GM19023 (cell line): ENCODE data around the gene COLEC11.
"Not testable (repeated sequence)": the region's sequence is repeated elsewhere in the genome, so short reads cannot be mapped to it uniquely, and the experiment has no call there.

ENCODE experiments used
- ATAC-seq: cut with Tn5 transposase; IDR thresholded peaks from one replicate; pipeline ENCODE4 v1.9.1; 2021; ENCODE audit warnings: mild to moderate bottlenecking, moderate library complexity; ENCODE audit not compliant: unreplicated experiment

Gene COLEC11

GRCh38 chr2:3604991-3605961, 10.4 kb downstream of the COLEC11 start:
- no peak for ATAC-seq

DNA sequence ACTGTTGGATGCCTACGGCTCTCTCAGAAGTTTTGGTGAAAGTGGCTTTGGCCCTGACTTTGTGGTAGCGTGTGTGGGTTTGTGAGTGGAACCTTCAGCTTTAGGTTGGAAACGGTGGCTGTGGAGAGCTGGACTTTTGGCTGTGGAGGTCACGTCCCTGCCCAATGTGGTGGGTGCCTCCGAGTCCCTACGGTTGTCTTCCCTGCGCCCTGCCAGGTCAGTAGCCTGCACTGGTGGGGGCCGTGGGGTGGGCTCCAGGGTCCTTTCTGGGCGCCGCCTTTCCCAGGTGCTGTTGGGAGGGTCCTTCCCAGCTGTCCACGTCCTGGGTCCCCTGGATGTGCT, 11.1 kb downstream of the COLEC11 start:
- no peak for ATAC-seq

DNA sequence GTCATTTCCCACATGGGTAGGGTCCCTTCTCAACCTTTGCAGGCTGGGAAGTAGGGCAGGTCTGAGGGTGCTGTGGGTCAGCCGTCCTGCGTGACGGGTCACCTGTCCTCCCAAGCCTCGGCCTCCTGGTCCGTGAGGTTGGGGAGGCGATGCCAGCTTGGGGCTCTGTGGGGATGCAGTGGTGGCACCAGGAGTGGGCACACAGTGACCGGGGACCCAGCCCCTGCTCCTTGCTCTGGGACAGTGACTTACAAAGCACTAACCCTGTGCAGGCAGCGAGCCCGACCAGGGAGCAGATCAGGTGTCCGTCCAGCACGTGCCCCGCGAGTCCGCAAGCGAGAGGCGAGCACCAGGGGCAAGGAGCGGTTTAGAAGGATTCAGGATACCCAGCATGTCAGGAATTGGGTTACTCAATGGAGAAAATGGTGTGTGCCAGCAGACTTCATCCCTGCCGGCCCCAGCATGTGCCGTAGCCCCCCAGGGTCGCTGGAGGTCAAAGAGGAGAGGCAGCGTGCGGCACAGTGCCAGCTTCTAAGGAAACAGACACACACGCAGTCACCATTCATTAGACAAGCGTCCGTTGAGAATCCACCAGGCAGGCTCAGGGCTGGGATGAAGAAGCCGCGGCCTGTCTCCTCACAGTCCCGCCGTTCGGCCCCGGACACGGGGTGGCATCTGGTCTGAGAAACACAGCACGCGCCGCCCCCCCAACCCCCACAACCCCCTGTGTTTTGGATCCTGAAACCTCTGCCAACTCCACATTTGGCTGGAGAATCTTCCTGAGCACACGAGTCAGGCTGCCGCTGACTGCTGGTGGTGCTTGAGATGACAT, 11.7 kb downstream of the COLEC11 start:
- no peak for ATAC-seq

DNA sequence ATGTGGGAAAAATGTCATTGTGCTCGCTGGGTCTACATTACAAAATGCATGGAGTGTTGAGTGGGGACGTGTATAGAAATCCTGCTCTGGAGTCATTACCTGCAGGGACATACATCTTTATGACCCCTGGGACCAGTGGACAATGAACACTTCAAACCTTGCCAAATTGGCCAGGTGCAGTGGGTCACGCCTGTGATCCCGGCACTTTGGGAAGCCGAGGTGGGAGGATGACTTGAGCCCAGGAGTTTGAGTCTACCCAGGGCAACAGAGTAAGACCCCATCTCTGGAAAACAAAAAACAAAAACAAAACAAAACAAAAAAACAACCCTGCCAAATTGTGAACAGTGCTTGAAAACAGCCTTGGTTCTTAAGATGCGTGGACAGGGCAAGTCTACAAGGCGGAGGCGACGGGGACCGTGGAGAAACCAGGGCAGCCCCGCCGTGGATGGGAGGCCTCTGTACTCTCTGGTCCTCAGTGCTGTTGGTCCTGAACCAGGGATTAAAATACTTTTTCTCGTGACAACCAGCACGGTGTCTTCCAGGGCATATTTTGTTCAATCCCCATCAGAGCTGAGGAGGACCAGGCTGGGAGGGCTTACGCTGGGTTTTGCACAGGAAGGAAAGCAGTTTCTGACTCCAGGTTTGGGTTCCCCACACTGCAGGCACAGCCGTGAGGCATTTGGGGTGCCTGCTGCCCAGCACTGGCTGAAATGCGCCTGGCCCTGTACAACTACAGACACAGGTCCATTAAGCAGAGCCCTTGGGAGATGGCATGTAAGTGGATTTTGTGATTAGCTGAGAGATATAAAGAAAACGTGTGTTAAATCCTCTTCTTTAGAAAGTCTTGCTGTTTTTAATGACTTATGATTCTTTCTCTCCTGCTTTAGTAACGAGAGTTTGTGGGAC, 13.7 kb downstream of the COLEC11 start:
- no peak for ATAC-seq

DNA sequence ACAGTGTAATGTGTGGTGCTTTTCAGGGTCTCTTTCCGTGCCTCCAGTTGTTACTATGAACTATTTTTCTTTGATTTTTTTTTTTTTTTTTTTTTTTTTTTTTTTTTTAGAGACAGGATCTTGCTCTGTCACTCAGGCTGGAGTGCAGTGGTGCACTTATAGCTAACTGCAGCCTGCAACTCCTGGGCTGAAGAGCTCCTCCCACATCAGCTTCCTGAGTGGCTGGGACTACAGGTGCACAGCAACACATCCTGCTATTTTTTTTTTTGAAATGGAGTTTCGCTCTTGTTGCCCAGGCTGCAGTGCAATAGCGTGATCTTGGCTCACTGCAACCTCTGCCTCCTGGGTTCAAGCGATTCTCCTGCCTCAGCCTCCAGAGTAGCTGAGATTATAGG, 14.4 kb downstream of the COLEC11 start:
- ATAC-seq, result not testable (repeated sequence)

DNA sequence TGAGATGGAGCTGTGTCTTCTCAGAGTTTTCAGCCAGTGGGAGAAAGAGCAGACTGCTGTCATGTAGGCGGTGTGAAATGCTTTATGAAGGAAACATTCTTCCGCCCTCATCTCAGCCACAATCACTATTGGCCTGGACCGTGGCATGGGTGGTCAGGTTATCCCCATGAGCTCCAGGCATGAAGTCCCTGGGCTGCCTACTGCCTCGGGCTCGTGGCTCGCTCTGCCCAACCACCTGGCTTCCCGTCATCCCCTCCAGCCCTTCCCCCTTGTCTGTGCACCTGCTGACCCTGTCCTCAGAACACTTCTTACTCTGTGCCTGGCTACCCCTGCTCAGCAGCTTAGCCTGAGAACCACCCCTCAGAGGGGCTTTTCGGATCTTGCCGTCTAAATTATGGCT, 15.5 kb downstream of the COLEC11 start:
- no peak for ATAC-seq

- no peak for ATAC-seq
Observed at GRCh38 chr2:3610881-3611505, 16.1 kb downstream of the COLEC11 start.

DNA sequence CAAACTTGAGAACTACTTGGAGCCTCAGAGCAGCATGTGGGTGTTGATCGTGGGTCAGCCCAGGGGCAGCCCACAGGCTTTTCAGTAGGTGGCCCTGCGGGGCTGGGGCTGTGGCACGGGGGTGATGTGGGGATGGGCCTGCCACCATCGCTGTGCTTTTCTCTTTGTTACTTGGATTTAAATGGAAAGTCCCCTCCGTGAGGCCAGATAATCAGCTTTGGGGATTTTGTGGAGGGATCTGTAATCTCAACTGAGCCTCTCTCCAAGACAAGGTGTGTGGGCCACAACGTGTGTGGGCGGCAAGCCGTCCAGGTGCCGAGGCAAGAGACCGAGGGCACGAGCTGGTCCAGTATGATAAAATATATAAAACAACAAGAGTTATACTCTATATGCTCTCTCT, 16.7 kb downstream of the COLEC11 start:
- no peak for ATAC-seq

DNA sequence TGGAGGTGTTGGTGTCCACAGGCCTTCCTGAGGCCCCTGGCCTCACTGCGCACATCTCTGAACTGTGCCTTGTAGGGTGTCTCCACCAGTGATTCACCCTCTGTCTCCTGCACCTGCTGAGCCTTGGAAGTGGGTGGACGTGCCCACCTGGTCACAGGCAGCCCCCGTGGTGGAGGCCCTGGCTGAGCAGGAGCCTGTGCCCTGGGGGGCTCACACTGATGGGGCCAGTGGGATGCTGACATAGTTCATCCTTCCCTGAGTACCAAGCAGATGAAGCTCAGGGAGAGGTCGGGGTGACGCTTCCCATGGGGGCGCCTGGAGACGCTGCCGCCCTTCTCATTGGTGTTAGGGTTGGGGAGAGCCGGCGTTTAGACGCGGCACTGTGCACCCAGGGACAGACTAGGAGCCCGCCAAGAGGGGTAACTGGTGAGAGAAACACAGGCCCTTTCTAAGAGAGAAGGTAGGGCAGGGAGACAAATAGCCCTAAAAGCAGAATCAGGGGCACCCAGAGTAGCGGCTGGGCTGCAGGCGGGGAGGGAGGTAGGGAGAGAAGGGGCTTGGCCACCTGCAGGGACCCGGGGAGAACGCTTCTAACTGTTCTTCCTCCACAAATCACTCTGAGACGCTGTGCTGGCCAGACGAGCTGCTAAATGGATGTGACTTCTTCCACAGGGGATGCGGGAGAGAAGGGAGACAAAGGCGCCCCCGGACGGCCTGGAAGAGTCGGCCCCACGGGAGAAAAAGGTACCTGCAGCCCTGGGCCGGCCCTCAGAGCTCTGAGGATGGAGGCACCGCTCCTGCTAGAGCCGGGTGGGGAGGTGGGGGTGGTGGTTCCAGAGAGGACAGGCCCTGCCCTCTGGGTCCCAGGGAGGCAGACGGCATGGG, 18.0 kb downstream of the COLEC11 start:
- no peak for ATAC-seq

- ATAC-seq, result no peak
Observed at GRCh38 chr2:3613524-3613905, 18.6 kb downstream of the COLEC11 start.

DNA sequence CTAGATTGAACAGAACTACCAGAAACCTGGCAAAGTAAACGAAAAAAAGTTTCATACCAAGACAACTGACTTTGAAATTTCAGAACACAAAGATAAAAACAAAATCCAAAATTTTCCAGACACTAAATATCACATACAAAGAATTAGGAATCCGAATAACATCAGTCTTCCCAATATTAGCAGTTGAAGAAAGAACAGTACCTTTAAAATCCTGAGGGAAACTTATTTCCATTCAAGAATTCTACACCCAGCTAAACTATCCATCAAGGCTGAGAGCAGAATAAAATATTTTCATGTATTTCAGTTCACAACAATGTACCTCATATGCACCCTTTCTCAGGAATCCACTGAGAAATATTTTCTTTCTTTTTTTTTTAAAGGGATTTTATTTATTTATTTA, 19.8 kb downstream of the COLEC11 start:
- ATAC-seq, result not testable (repeated sequence)

DNA sequence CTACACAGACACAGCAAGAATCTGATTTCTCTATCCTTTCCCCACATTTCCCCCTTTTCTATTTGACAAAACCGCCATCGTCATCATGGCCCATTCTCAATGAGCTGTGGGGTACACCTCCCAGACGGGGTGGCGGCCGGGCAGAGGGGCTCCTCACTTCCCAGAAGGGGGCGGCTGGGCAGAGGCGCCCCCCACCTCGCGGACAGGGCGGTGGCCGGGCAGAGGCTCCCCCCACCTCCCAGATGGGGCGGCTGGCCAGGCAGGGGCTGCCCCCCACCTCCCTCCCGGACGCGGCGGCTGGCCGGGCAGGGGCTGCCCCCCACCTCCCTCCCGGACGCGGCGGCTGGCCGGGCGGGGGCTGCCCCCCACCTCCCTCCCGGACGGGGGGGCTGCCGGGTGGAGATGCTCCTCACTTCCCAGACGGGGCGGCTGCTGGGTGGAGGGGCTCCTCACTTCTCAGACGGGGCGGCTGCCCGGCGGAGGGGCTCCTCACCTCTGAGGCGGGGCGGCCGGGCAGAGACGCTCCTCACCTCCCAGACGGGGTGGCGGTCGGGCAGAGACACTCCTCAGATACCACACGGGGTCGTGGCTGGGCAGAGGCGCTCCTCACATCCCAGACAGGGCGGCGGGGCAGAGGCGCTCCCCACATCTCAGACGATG, 20.8 kb downstream of the COLEC11 start:
- not testable (repeated sequence) for ATAC-seq

DNA sequence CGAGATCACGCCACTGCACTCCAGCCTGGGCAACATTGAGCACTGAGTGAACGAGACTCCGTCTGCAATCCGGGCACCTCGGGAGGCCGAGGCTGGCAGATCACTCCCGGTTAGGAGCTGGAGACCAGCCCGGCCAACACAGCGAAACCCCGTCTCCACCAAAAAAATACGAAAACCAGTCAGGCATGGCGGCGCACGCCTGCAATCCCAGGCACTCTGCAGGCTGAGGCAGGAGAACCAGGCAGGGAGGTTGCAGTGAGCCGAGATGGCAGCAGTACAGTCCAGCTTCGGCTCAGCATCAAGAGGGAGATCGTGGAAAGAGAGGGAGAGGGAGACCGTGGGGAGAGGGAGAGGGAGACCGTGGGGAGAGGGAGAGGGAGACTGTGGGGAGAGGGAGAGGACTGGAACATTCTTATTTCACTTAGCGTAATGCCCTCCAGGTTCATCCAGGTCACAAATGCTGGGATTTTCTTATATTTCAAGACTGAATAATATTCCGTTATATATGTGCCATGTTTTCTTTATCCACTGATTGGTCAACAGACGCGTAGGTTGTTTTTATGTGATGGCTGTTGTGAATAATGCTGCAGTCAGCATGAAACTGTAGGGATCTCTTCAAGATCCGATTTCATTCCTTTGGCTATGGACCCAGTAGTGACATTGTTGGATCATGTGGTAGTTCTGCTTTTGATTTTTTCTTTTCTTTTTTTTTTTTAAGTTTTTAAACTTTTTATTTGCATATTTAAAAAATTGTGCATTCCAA, 21.7 kb downstream of the COLEC11 start:
- ATAC-seq, result not testable (repeated sequence)

DNA sequence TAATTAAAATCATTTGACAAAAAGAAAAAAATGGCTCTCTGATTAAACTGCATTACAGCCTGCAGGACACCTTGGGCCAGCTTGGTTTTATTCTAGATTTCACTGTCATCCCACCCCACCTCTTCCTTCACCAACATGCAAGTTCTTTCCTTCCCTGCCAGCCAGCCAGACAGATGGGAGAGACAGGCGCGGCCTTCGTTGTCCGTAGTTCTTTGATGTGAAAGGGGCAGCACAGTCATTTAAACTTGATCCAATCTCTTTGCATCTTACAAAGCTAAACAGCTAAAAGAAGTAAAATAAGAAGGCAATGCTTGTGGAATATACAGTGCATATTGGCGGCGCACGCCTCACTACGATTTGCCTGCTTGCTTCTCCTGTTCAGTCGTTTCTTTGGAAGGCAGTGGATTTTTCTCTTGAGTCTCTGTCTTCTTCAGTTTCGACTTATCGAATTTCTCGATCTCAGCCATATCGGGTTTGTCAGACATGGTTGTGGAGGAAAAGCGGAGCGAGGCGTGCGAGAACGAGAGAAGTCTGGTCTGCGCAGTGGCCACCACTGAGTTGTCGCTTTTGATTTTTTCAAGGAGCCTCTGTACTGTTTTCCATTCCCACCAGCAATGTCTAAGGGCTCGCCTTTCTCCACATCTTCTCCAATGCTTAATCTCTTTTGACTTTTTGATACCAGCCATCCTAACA, 22.4 kb downstream of the COLEC11 start:
- ATAC-seq, result no peak

DNA sequence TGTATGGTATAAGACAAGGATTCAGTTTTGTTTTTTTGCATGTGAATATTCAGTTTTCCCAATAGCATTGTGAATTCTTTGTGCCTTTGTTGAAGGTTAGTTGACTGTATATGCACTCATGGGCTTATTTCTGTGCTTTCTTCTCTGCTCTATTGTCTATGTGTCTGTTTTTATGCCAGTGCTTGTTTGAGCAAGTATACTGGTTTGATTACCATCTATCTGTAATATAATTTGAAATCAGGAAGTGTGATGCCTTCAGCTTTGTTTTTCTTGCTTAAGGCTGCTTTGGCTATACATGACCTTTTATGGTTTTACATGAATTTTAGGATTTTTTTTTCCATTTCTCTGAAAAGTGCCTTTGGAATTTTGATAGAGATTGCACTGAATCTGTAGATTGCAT, 23.5 kb downstream of the COLEC11 start:
- ATAC-seq, result no peak

DNA sequence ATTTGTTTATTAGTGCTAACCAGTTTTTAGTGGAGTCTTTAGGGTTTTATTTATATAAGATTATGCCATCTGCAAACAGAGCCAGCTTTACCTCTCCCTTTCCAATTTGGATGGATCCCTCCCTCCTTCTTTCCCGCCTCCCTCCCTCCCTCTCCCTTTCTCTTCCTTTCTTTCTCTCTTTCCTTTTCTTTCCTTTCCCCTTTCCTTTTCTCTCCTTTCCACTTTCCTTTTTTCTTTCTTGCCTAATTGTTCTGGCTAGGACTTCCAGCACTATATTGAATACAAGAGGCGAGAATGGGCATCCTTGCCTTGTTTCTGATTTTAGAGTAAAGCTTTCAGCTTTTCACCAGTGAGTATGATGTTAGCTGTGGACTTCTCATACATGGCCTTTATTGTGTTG, 24.1 kb downstream of the COLEC11 start:
- ATAC-seq, result no peak

DNA sequence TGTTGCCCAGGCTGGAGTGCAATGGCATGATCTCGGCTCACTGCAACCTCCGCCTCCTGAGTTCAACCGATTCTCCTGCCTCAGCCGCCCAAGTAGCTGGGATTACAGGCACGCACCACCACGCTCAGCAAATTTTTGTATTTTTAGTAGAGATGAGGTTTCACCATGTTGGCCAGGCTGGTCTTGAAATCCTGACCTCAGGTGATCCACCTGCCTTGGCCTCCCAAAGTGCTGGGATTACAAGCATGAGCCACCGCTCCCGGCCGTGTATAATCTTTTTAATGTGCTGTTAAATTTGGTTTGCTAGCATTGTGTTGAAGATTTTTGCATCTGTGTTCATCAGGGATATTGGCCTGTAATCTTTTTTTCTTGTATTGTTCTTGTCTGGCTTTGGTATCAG, 24.7 kb downstream of the COLEC11 start:
- not testable (repeated sequence) for ATAC-seq

GRCh38 chr2:3620834-3621233, 25.9 kb downstream of the COLEC11 start:
- no peak for ATAC-seq
